Liver (tissue), 9 donors: ENCODE data around the gene HDGFL3. TPM values are rescaled to one million over a fixed set of nuclear protein-coding genes. Genes with fewer than 3 reads are reported as not detected.

Experiments used
- DNase-seq: peaks from one replicate; pipeline ENCODE4 v3.0.0-alpha.2; 2017; ENCODE audit warnings: low spot score
- H3K27ac ChIP-seq, 2 donors: one replicate each; pipeline ENCODE4 v1.7.0; 2013; ENCODE audit warnings: inconsistent platforms in 2 of 2, low read length in 2 of 2, control low read depth in 1 of 2, low read depth in 1 of 2, mild to moderate bottlenecking in 1 of 2
- H3K27me3 ChIP-seq, 4 donors: one replicate each; pipeline versions ENCODE4 v1.6.1 to v1.7.0; 2013; ENCODE audit warnings: low read length in 3 of 4, inconsistent platforms in 1 of 4, mild to moderate bottlenecking in 1 of 4, moderate library complexity in 1 of 4; ENCODE audit not compliant: control insufficient read depth in 4 of 4, insufficient read depth in 4 of 4
- H3K36me3 ChIP-seq, 4 donors: one replicate each; pipeline versions ENCODE4 v1.6.1 to v1.7.0; 2013; ENCODE audit warnings: low read length in 3 of 4, mild to moderate bottlenecking in 3 of 4, low read depth in 1 of 4, moderate library complexity in 1 of 4; ENCODE audit not compliant: control insufficient read depth in 4 of 4, insufficient read depth in 3 of 4
- H3K4me1 ChIP-seq, 4 donors: one replicate each; pipeline versions ENCODE4 v1.6.1 to v1.7.0; 2013; ENCODE audit warnings: low read length in 3 of 4, mild to moderate bottlenecking in 3 of 4, moderate library complexity in 1 of 4; ENCODE audit not compliant: control insufficient read depth in 4 of 4, insufficient read depth in 4 of 4
- H3K4me3 ChIP-seq, 3 donors: one replicate each; pipeline versions ENCODE4 v1.6.1 to v1.7.0; 2013; ENCODE audit warnings: low read length in 3 of 3, control low read depth in 1 of 3, low read depth in 1 of 3, mild to moderate bottlenecking in 1 of 3
- H3K9ac ChIP-seq, 2 donors: one replicate each; pipeline ENCODE4 v1.7.0; 2013; ENCODE audit warnings: low read length in 2 of 2, mild to moderate bottlenecking in 2 of 2, moderate library complexity in 2 of 2, control low read depth in 1 of 2, low read depth in 1 of 2
- H3K9me3 ChIP-seq, 4 donors: one replicate each; pipeline versions ENCODE4 v1.6.1 to v1.7.0; 2013; ENCODE audit warnings: low read length in 3 of 4; ENCODE audit not compliant: control insufficient read depth in 4 of 4
- EGR1 ChIP-seq, 2 donors: IDR thresholded peaks; 2 replicates each; pipeline ENCODE4 v1.6.1; 2016 to 2018; ENCODE audit warnings: antibody characterized with exemption in 2 of 2, low read depth in 2 of 2
- FOXA1 ChIP-seq: IDR thresholded peaks from 2 replicates; pipeline ENCODE4 v1.6.1; 2016; ENCODE audit warnings: antibody characterized with exemption
- FOXA2 ChIP-seq: IDR thresholded peaks from 2 replicates; pipeline ENCODE4 v1.6.1; 2016; ENCODE audit warnings: antibody characterized with exemption
- GABPA ChIP-seq, 2 donors: IDR thresholded peaks in 1 of 2; conservative IDR thresholded peaks in 1 of 2; 2 replicates each; pipeline ENCODE4 v1.6.1; 2016; ENCODE audit warnings: antibody characterized with exemption in 2 of 2, mild to moderate bottlenecking in 1 of 2, moderate library complexity in 1 of 2
- HNF4A ChIP-seq, 2 donors: conservative IDR thresholded peaks; 2 replicates each; pipeline ENCODE4 v1.6.1; 2016; ENCODE audit warnings: antibody characterized with exemption in 2 of 2, mild to moderate bottlenecking in 2 of 2
- HNF4G ChIP-seq: IDR thresholded peaks from 2 replicates; pipeline ENCODE4 v1.6.1; 2016; ENCODE audit warnings: antibody characterized with exemption
- JUND ChIP-seq, 2 donors: IDR thresholded peaks; 2 replicates each; pipeline ENCODE4 v1.6.1; 2016; ENCODE audit warnings: antibody characterized with exemption in 2 of 2
- NR2F2 ChIP-seq: IDR thresholded peaks from 2 replicates; pipeline ENCODE4 v1.6.1; 2016; ENCODE audit warnings: antibody characterized with exemption
- RAD21 ChIP-seq, 2 donors: IDR thresholded peaks; 2 replicates each; pipeline ENCODE4 v1.6.1; 2016; ENCODE audit warnings: antibody characterized with exemption in 2 of 2, mild to moderate bottlenecking in 2 of 2
- RXRA ChIP-seq, 2 donors: IDR thresholded peaks; 2 replicates each; pipeline ENCODE4 v1.6.1; 2017 to 2018; ENCODE audit warnings: antibody characterized with exemption in 2 of 2, mild to moderate bottlenecking in 1 of 2
- SP1 ChIP-seq: IDR thresholded peaks from 2 replicates; pipeline ENCODE4 v1.6.1; 2018; ENCODE audit warnings: antibody characterized with exemption, mild to moderate bottlenecking
- TAF1 ChIP-seq: conservative IDR thresholded peaks from 2 replicates; pipeline ENCODE4 v1.6.1; 2016; ENCODE audit warnings: antibody characterized with exemption, mild to moderate bottlenecking
- YY1 ChIP-seq: IDR thresholded peaks from 2 replicates; pipeline ENCODE4 v1.6.1; 2016; ENCODE audit warnings: antibody characterized with exemption, mild to moderate bottlenecking
- WGBS: extraction: QIAGEN DNeasy Blood & Tissue Kit; methylation state at CpG from one replicate; pipeline ENCODE4 v1.1.7; 2013; 5-methylcytosine and 5-hydroxymethylcytosine counted together
- polyA plus RNA-seq, 2 donors: library from polyadenylated mRNA; stranded (reverse) in 1 of 2; unstranded in 1 of 2; fragments of 200-250 nt in 1 of 2; fragments of >200 nt in 1 of 2; fragmentation: Nextera tagmentation in 1 of 2; extraction: Ambion mirVana in 1 of 2; gene quantifications; one replicate each; pipeline versions ENCODE4 v1.2.1 to v1.2.3, GENCODE V29; 2013 to 2015
- total RNA-seq, 2 donors: library from RNA; depleted of rRNA; stranded (reverse); fragments of >200 nt; gene quantifications; one replicate each; pipeline ENCODE4 v1.2.3, GENCODE V29; 2014
- TF ChIP-seq, protein P1 (sequence below): IDR thresholded peaks from 2 replicates; pipeline ENCODE4 v1.6.1; 2016; ENCODE audit warnings: antibody characterized with exemption, mild to moderate bottlenecking
- TF ChIP-seq, protein P2 (sequence below): IDR thresholded peaks from 2 replicates; pipeline ENCODE4 v1.6.1; 2016; ENCODE audit warnings: antibody characterized with exemption
- TF ChIP-seq, protein P3 (sequence below): IDR thresholded peaks from 2 replicates; pipeline ENCODE4 v1.6.1; 2016; ENCODE audit warnings: antibody characterized with exemption
- TF ChIP-seq, protein P4 (sequence below): IDR thresholded peaks from 2 replicates; pipeline ENCODE4 v1.6.1; 2016; ENCODE audit warnings: antibody characterized with exemption
- TF ChIP-seq, protein P5 (sequence below): fragments of 150-350 bp; IDR thresholded peaks from 2 replicates; pipeline ENCODE4 v1.5.1; 2017; ENCODE audit warnings: improper control_type of control experiment, low read depth, low read length; ENCODE audit not compliant: missing input control
- donor health status: healthy.
- donor health status: healthy.
- donor health status: healthy.
- donor health status: healthy.
- donor health status: healthy.

Gene HDGFL3
- total and polyA plus RNA-seq, 4 donors, result 0.44 to 3.5 (median 1.0) TPM

DNA sequence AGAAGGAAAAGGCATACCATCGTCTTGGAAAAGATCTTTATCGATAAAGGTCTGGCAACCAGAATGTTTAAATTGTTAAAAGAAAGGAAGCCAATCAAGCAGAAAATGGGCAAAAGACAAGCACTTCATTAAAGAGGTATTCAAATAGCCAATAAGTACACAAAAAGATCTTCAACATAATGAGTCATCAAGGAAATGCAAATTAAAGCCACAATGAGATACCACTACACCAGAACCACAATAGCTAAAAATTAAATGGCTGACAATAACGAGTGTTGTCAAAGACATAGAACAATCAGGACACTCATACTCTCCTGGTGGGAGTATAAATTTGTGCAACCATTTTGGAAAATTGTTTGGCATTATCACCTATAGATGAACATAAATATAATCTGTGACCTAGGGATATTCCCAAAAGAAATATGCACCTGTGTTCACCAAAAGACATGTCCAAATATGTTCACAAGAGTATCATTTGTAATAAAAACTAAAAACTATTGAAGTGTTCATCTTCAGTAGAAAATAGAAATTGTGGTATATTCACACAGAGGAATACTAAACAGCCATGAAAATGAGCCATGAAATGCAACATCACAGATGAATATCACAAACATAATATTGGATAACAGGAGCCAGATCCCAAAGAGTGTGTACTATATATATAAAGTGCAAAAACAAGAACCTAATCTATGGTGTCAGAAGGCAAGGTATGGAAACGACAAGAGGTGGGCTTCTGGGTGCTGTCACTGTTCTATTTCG, 126.2 kb downstream of the HDGFL3 start:
- Histone ChIP-seq H3K9me3 (no peaks in the 10 kb centered on the region), H3K4me1 (no peaks in the 10 kb centered on the region), H3K27ac (no peak overlapping the region), H3K27me3 (peaks cover 0 to 7% (median 4%) of the 10 kb centered on the region in 4 donors), H3K36me3 (no peaks in the 10 kb centered on the region), H3K9ac (no peak overlapping the region), H3K4me3 (no peak overlapping the region)
- TF ChIP-seq, protein P1, sequence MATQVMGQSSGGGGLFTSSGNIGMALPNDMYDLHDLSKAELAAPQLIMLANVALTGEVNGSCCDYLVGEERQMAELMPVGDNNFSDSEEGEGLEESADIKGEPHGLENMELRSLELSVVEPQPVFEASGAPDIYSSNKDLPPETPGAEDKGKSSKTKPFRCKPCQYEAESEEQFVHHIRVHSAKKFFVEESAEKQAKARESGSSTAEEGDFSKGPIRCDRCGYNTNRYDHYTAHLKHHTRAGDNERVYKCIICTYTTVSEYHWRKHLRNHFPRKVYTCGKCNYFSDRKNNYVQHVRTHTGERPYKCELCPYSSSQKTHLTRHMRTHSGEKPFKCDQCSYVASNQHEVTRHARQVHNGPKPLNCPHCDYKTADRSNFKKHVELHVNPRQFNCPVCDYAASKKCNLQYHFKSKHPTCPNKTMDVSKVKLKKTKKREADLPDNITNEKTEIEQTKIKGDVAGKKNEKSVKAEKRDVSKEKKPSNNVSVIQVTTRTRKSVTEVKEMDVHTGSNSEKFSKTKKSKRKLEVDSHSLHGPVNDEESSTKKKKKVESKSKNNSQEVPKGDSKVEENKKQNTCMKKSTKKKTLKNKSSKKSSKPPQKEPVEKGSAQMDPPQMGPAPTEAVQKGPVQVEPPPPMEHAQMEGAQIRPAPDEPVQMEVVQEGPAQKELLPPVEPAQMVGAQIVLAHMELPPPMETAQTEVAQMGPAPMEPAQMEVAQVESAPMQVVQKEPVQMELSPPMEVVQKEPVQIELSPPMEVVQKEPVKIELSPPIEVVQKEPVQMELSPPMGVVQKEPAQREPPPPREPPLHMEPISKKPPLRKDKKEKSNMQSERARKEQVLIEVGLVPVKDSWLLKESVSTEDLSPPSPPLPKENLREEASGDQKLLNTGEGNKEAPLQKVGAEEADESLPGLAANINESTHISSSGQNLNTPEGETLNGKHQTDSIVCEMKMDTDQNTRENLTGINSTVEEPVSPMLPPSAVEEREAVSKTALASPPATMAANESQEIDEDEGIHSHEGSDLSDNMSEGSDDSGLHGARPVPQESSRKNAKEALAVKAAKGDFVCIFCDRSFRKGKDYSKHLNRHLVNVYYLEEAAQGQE, result no peak
- TF ChIP-seq, protein P2, sequence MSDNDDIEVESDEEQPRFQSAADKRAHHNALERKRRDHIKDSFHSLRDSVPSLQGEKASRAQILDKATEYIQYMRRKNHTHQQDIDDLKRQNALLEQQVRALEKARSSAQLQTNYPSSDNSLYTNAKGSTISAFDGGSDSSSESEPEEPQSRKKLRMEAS, result no peak
- TF ChIP-seq RAD21 (IDR thresholded peaks at IDR 0.05), result no peak
- TF ChIP-seq NR2F2, result no peak
- no peak for TF ChIP-seq JUND (IDR thresholded peaks at IDR 0.05)
- TF ChIP-seq YY1, result no peak
- no peak for TF ChIP-seq HNF4A (conservative IDR thresholded peaks at IDR 0.05)
- no peak for TF ChIP-seq FOXA1
- TF ChIP-seq EGR1 (IDR thresholded peaks at IDR 0.05; ENCODE audit: low read depth in 2 of 2), result no peak
- TF ChIP-seq, protein P3, sequence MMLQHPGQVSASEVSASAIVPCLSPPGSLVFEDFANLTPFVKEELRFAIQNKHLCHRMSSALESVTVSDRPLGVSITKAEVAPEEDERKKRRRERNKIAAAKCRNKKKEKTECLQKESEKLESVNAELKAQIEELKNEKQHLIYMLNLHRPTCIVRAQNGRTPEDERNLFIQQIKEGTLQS, result no peak
- no peak for TF ChIP-seq SP1
- TF ChIP-seq RXRA (IDR thresholded peaks at IDR 0.05), result no peak
- no peak for TF ChIP-seq FOXA2
- no peak for TF ChIP-seq GABPA (IDR thresholded peaks at IDR 0.05 in 1 of 2, conservative IDR thresholded peaks at IDR 0.05 in 1 of 2)
- TF ChIP-seq, protein P4, sequence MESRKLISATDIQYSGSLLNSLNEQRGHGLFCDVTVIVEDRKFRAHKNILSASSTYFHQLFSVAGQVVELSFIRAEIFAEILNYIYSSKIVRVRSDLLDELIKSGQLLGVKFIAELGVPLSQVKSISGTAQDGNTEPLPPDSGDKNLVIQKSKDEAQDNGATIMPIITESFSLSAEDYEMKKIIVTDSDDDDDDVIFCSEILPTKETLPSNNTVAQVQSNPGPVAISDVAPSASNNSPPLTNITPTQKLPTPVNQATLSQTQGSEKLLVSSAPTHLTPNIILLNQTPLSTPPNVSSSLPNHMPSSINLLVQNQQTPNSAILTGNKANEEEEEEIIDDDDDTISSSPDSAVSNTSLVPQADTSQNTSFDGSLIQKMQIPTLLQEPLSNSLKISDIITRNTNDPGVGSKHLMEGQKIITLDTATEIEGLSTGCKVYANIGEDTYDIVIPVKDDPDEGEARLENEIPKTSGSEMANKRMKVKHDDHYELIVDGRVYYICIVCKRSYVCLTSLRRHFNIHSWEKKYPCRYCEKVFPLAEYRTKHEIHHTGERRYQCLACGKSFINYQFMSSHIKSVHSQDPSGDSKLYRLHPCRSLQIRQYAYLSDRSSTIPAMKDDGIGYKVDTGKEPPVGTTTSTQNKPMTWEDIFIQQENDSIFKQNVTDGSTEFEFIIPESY, result no peak
- TF ChIP-seq TAF1, result no peak
- no peak for TF ChIP-seq HNF4G
- no peak for DNase-seq
- 75% methylated on average over 5 of the region's 5 CpGs for WGBS

DNA sequence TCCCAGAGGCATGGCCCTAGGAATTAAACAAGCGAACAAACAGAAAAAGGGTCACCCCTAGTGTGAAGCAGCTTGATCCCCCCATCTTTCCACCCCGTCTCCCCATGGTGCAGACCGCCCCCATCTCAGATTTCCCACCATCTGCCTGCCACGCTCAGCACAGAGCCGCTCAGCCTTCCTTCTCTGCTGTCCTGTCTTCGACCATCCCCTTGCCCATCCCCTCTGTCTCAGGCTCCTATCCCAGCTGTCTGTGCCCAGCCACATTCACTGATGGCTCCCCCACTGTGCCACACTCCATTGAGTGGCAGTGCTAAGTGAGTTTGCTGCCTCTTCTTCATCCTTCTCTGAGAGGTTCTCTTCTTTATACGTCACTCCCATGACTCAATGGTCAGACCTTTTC, 128.9 kb downstream of the HDGFL3 start:
- no peak overlapping the region for H3K4me3 ChIP-seq
- H3K9me3 ChIP-seq, result peaks cover 0 to 4% (median under 1%) of the 10 kb centered on the region in 4 donors
- WGBS, result 62% methylated on average over 7 of the region's 7 CpGs
- H3K27ac ChIP-seq, result no peak overlapping the region
- no peak for DNase-seq
- H3K4me1 ChIP-seq, result no peaks in the 10 kb centered on the region
- no peak overlapping the region for H3K9ac ChIP-seq
- TF ChIP-seq EGR1 (IDR thresholded peaks at IDR 0.05; ENCODE audit: low read depth in 2 of 2) (no peak), SP1 (no peak), HNF4A (conservative IDR thresholded peaks at IDR 0.05) (no peak), YY1 (no peak), TAF1 (no peak), FOXA2 (no peak), GABPA (IDR thresholded peaks at IDR 0.05 in 1 of 2, conservative IDR thresholded peaks at IDR 0.05 in 1 of 2) (no peak), RXRA (IDR thresholded peaks at IDR 0.05) (no peak), JUND (IDR thresholded peaks at IDR 0.05) (no peak), FOXA1 (no peak), HNF4G (no peak)
- TF ChIP-seq, protein P5, sequence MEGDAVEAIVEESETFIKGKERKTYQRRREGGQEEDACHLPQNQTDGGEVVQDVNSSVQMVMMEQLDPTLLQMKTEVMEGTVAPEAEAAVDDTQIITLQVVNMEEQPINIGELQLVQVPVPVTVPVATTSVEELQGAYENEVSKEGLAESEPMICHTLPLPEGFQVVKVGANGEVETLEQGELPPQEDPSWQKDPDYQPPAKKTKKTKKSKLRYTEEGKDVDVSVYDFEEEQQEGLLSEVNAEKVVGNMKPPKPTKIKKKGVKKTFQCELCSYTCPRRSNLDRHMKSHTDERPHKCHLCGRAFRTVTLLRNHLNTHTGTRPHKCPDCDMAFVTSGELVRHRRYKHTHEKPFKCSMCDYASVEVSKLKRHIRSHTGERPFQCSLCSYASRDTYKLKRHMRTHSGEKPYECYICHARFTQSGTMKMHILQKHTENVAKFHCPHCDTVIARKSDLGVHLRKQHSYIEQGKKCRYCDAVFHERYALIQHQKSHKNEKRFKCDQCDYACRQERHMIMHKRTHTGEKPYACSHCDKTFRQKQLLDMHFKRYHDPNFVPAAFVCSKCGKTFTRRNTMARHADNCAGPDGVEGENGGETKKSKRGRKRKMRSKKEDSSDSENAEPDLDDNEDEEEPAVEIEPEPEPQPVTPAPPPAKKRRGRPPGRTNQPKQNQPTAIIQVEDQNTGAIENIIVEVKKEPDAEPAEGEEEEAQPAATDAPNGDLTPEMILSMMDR, result no peak
- TF ChIP-seq, protein P3, result no peak
- TF ChIP-seq, protein P4, result no peak
- no peaks in the 10 kb centered on the region for H3K36me3 ChIP-seq
- H3K27me3 ChIP-seq, result peaks cover 0 to 7% (median 4%) of the 10 kb centered on the region in 4 donors
